Stimulated activated CD8-positive, alpha-beta memory T cell treated with anti-CD3 and anti-CD28 coated beads, Interleukin-7, amount 100 ng/mL, for 24 hours (primary cell): ENCODE data around the gene HECTD1.
"Not testable (repeated sequence)": the region's sequence is repeated elsewhere in the genome, so short reads cannot be mapped to it uniquely, and the experiment has no call there.

Experiments used
- DNase-seq: peaks from one replicate; pipeline ENCODE4 v3.0.0-alpha.2; 2020; ENCODE audit warnings: low read depth

HECTD1 gene

GRCh38 chr14:31228533-31228932 is 20.9 kb upstream of the HECTD1 start:
- DNase-seq, result no peak

- no peak for DNase-seq
Observed at GRCh38 chr14:31224808-31225207, 17.2 kb upstream of the HECTD1 start.

GRCh38 chr14:31223331-31223730 is 15.7 kb upstream of the HECTD1 start:
- DNase-seq, result no peak

GRCh38 chr14:31222834-31223233 is 15.2 kb upstream of the HECTD1 start:
- DNase-seq, result no peak

- DNase-seq, result no peak
Observed at GRCh38 chr14:31221266-31221665, 13.7 kb upstream of the HECTD1 start.

- DNase-seq, result no peak
Observed at GRCh38 chr14:31219169-31219568, 11.6 kb upstream of the HECTD1 start.

GRCh38 chr14:31216359-31216758 is 8.8 kb upstream of the HECTD1 start:
- DNase-seq, result no peak

GRCh38 chr14:31212893-31213292 is 5.3 kb upstream of the HECTD1 start:
- DNase-seq, result no peak

GRCh38 chr14:31209605-31210004 is 2.0 kb upstream of the HECTD1 start:
- no peak for DNase-seq

GRCh38 chr14:31208546-31209424 is 1.2 kb upstream of the HECTD1 start:
- no peak for DNase-seq

- no peak for DNase-seq
Observed at GRCh38 chr14:31207287-31207754, 272 bp downstream of the HECTD1 start.

GRCh38 chr14:31206536-31207286 is 882 bp downstream of the HECTD1 start:
- DNase-seq, result peak; percentile 32

- DNase-seq, result no peak
Observed at GRCh38 chr14:31205681-31206535, 1.7 kb downstream of the HECTD1 start.

- DNase-seq, result no peak
Observed at GRCh38 chr14:31204593-31205534, 2.7 kb downstream of the HECTD1 start.

- DNase-seq, result not testable (repeated sequence)
Observed at GRCh38 chr14:31203899-31204592, 3.5 kb downstream of the HECTD1 start.

GRCh38 chr14:31203414-31203742 is 4.2 kb downstream of the HECTD1 start:
- DNase-seq, result no peak

- DNase-seq, result no peak
Observed at GRCh38 chr14:31201111-31201510, 6.5 kb downstream of the HECTD1 start.

GRCh38 chr14:31200702-31200990 is 6.9 kb downstream of the HECTD1 start:
- DNase-seq, result no peak

- DNase-seq, result no peak
Observed at GRCh38 chr14:31197671-31198070, 9.9 kb downstream of the HECTD1 start.

GRCh38 chr14:31196839-31197492 is 10.6 kb downstream of the HECTD1 start:
- DNase-seq, result no peak
